DOHH2 (cell line): Measurements from ENCODE around the gene ACADM.

Experiments used
- EZH2phosphoT487 ChIP-seq: fragments of 200-600 bp; sonication (generic); IDR thresholded peaks from 2 replicates; pipeline ENCODE4 v1.6.1; 2017; ENCODE audit warnings: borderline replicate concordance, mild to moderate bottlenecking, antibody characterized with exemption, low read length, moderate library complexity, mixed read lengths
- TF ChIP-seq, protein P1 (sequence below): fragments of 200-600 bp; sonication (generic); IDR thresholded peaks from one replicate; pipeline ENCODE4 v1.5.1; 2014; ENCODE audit warnings: antibody characterized with exemption, mild to moderate bottlenecking, low read depth, low read length; ENCODE audit not compliant: poor library complexity, severe bottlenecking

DNA sequence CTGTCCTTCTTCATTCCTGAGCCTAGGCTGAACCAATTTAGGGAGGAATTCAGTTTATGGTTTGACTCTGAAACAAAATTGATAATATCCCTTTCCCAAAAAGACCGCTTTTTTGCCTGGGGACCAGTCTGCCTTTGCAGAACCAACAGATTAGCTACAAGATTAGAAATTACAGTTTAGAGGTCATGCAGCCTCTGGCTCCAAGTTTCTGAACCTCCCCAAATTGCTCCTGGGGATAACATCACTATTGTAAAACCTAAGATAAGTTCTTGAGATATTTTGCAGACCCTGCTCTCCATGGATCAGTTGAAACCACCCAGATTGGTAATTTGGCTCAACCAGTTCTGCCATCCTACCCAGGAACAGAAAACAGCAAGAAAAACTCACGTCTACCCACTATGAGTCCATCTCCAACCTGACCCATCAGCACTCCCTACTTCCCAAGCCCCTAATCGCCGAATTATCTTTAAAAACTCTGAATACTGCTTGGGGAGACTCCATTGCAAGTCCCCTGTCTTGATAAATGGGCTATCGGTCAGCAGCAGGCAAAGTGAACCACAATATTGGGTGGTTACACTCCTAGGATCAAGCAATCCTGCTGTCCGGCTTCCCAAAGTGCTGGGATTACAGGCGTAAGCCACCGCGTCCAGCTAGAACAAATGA, 60.9 kb downstream of the ACADM start:
- TF ChIP-seq, protein P1, sequence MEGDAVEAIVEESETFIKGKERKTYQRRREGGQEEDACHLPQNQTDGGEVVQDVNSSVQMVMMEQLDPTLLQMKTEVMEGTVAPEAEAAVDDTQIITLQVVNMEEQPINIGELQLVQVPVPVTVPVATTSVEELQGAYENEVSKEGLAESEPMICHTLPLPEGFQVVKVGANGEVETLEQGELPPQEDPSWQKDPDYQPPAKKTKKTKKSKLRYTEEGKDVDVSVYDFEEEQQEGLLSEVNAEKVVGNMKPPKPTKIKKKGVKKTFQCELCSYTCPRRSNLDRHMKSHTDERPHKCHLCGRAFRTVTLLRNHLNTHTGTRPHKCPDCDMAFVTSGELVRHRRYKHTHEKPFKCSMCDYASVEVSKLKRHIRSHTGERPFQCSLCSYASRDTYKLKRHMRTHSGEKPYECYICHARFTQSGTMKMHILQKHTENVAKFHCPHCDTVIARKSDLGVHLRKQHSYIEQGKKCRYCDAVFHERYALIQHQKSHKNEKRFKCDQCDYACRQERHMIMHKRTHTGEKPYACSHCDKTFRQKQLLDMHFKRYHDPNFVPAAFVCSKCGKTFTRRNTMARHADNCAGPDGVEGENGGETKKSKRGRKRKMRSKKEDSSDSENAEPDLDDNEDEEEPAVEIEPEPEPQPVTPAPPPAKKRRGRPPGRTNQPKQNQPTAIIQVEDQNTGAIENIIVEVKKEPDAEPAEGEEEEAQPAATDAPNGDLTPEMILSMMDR, result no peak
- TF ChIP-seq EZH2phosphoT487, result no peak
